Stomach smooth muscle (tissue), 2 donors: ENCODE measurements around the gene FNDC3B.

Experiments
- H3K27ac ChIP-seq: one replicate; pipeline ENCODE4 v1.7.0; 2013; ENCODE audit warnings: mild to moderate bottlenecking, low read length, inconsistent platforms
- H3K27me3 ChIP-seq, 2 donors: one replicate each; pipeline ENCODE4 v1.7.0; 2013; ENCODE audit warnings: low read length in 2 of 2; ENCODE audit not compliant: insufficient read depth in 2 of 2, control insufficient read depth in 1 of 2
- H3K36me3 ChIP-seq, 2 donors: one replicate each; pipeline ENCODE4 v1.7.0; 2013; ENCODE audit warnings: low read length in 2 of 2; ENCODE audit not compliant: control insufficient read depth in 2 of 2, insufficient read depth in 2 of 2
- H3K4me1 ChIP-seq: one replicate; pipeline ENCODE4 v1.7.0; 2013; ENCODE audit warnings: low read length; ENCODE audit not compliant: control insufficient read depth, insufficient read depth
- H3K4me3 ChIP-seq, 2 donors: one replicate each; pipeline ENCODE4 v1.7.0; 2013; ENCODE audit warnings: low read length in 2 of 2
- H3K9ac ChIP-seq, 2 donors: one replicate each; pipeline ENCODE4 v1.7.0; 2013; ENCODE audit warnings: low read length in 2 of 2, mild to moderate bottlenecking in 1 of 2
- H3K9me3 ChIP-seq, 2 donors: one replicate each; pipeline ENCODE4 v1.7.0; 2013; ENCODE audit warnings: low read length in 2 of 2; ENCODE audit not compliant: control insufficient read depth in 2 of 2
- donor health status: healthy.
- donor health status: Pancreatic carcinoma.

The FNDC3B gene

DNA sequence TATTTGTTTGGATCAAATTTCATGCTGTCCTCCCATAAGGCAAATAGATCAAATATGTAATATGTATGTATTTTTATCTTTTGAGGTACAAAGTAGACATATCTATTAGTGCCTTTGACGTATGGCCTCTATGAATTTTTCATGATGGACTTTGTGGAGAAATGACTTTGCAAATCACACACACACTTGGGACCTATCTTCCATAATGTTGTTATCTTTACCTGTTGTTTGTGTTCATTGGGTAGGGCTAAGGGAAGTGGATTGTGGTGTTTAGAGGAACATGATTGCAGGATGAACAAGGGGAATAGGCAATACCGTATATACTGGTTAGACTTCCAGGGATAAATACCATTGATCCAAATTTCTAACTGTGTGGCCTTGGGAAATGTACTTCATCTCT, 266.6 kb downstream of the FNDC3B start:
- no peak overlapping the region for H3K9ac ChIP-seq
- H3K27me3 ChIP-seq, result no peaks in the 10 kb centered on the region
- H3K27ac ChIP-seq, result no peak overlapping the region
- H3K36me3 ChIP-seq, result peaks cover 14 to 18% of the 10 kb centered on the region in 2 donors
- no peaks in the 10 kb centered on the region for H3K9me3 ChIP-seq
- H3K4me1 ChIP-seq, result no peaks in the 10 kb centered on the region
- no peak overlapping the region for H3K4me3 ChIP-seq

DNA sequence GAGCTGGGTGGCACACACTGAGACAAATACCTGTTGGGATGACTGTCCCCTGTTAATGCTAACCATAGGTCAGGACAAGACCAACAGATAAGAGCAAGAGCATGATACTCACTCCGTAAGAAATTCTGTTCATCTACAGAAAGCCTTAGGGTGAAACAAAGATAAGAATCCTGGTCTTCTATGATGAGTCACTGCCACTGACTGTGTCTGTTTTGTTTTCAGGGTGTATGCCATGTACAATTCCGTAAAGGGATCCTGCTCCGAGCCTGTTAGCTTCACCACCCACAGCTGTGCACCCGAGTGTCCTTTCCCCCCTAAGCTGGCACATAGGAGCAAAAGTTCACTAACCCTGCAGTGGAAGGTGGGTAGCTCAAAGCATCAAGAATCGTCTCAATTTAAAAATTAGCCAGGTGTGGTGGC, 267.8 kb downstream of the FNDC3B start:
- H3K4me1 ChIP-seq, result no peaks in the 10 kb centered on the region
- H3K27me3 ChIP-seq, result no peaks in the 10 kb centered on the region
- no peaks in the 10 kb centered on the region for H3K9me3 ChIP-seq
- H3K36me3 ChIP-seq, result peaks cover 17 to 22% of the 10 kb centered on the region in 2 donors
- H3K27ac ChIP-seq, result no peak overlapping the region
- no peak overlapping the region for H3K9ac ChIP-seq
- H3K4me3 ChIP-seq, result no peak overlapping the region

DNA sequence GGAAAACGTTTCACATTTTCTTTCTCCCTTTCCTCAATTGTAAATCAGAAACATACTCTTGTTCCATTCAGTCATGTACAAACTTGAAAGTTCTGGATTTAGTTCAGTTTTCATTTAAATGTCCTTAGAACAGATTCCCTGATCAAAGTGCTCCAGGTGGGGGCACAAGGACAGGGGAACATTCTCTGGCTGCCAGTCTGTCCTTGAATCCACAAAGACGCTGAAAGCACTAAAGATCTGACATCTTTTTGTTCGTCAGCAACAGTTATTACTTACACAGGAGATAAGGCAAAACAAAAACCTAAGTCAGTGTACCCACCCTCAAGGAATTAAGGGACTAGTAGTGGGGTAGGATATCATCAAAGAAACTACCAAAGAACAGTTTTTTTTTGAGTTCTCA, 269.7 kb downstream of the FNDC3B start:
- Histone ChIP-seq H3K27ac (no peak overlapping the region), H3K36me3 (peaks cover 17 to 22% of the 10 kb centered on the region in 2 donors)

DNA sequence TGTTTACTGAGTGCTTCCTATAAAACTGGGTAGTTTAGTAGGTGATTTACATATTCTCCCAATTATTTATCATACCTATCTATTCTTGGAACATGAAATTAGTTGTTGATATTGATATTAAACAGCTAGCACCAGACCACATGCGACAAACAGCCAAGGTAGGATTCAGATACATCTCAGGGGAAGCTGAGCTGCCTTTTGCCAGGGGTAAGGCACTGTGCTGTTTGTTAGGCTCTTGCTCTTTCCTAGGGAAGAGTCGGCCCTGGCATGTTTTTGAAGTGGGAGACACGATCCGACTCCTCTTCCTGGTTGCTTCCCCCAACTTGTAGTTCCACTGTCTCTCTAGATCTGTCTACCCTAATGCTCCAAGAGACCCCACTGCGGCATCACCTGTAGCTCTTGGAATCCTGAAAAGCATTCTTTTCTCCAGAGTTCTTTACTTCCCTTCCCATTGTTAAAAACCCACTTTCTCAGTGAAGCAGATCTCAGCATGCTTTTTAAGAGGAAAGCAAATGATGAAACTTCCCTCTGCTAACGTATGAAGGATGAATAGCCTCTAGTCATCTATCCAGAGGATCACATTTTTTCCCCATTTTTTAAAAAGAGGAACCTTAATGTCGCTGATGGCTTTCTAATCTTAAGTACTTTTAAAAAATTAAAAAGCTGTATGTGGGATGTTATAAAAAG, 270.5 kb downstream of the FNDC3B start:
- Histone ChIP-seq H3K27ac (no peak overlapping the region), H3K4me1 (peaks cover 14% of the 10 kb centered on the region), H3K36me3 (peaks cover 17 to 23% of the 10 kb centered on the region in 2 donors)

More for the DNA sequence above, 269.7 kb downstream of the FNDC3B start:
- Histone ChIP-seq H3K4me1 (peaks cover 9% of the 10 kb centered on the region), H3K4me3 (no peak overlapping the region), H3K9me3 (no peaks in the 10 kb centered on the region), H3K9ac (no peak overlapping the region), H3K27me3 (no peaks in the 10 kb centered on the region)

GRCh38 chr3:172310428-172310760, 271.0 kb downstream of the FNDC3B start:
- Histone ChIP-seq H3K27ac (no peak overlapping the region), H3K4me1 (peaks cover 17% of the 10 kb centered on the region), H3K9me3 (no peaks in the 10 kb centered on the region), H3K4me3 (no peak overlapping the region), H3K27me3 (no peaks in the 10 kb centered on the region), H3K36me3 (peaks cover 17 to 23% of the 10 kb centered on the region in 2 donors), H3K9ac (no peak overlapping the region)

More for the DNA sequence above, 270.5 kb downstream of the FNDC3B start:
- Histone ChIP-seq H3K9me3 (no peaks in the 10 kb centered on the region), H3K9ac (no peak overlapping the region), H3K27me3 (no peaks in the 10 kb centered on the region), H3K4me3 (no peak overlapping the region)

DNA sequence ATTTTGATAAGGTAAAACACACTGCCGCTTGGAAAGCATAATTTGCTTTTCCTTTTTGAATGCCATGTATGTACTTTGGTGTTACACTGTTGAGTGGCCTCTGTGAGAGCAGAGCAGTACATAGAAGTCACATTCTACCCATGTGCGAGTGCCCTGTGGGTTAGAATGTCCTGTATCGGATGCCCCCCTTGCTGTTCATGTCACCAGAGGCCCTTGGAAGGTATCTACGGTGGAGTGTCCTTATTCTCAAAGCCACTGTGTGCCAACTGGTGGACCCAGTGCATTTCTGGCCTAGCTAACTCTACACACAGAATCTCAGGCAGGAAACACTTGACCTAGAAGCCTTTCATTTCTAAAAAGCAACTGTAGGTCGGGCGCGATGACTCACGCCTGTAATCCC, 271.8 kb downstream of the FNDC3B start:
- no peak overlapping the region for H3K4me3 ChIP-seq
- H3K36me3 ChIP-seq, result peaks cover 17 to 23% of the 10 kb centered on the region in 2 donors
- H3K27me3 ChIP-seq, result no peaks in the 10 kb centered on the region
- H3K9me3 ChIP-seq, result no peaks in the 10 kb centered on the region
- H3K4me1 ChIP-seq, result peaks cover 24% of the 10 kb centered on the region
- no peak overlapping the region for H3K9ac ChIP-seq
- no peak overlapping the region for H3K27ac ChIP-seq

- Histone ChIP-seq H3K4me1 (peaks cover 29% of the 10 kb centered on the region), H3K27ac (no peak overlapping the region), H3K36me3 (peaks cover 17 to 23% of the 10 kb centered on the region in 2 donors)
Observed at GRCh38 chr3:172312001-172312400, 272.6 kb downstream of the FNDC3B start.

GRCh38 chr3:172312711-172313110, 273.3 kb downstream of the FNDC3B start:
- H3K9ac ChIP-seq, result no peak overlapping the region
- no peak overlapping the region for H3K27ac ChIP-seq
- no peak overlapping the region for H3K4me3 ChIP-seq
- no peaks in the 10 kb centered on the region for H3K9me3 ChIP-seq
- H3K27me3 ChIP-seq, result no peaks in the 10 kb centered on the region
- peaks cover 10 to 18% of the 10 kb centered on the region in 2 donors for H3K36me3 ChIP-seq
- H3K4me1 ChIP-seq, result peaks cover 30% of the 10 kb centered on the region

More at GRCh38 chr3:172312001-172312400, 272.6 kb downstream of the FNDC3B start:
- H3K4me3 ChIP-seq, result no peak overlapping the region
- no peaks in the 10 kb centered on the region for H3K9me3 ChIP-seq
- no peak overlapping the region for H3K9ac ChIP-seq
- H3K27me3 ChIP-seq, result no peaks in the 10 kb centered on the region

GRCh38 chr3:172313671-172314070, 274.3 kb downstream of the FNDC3B start:
- Histone ChIP-seq H3K36me3 (peaks cover 9 to 18% of the 10 kb centered on the region in 2 donors), H3K27ac (peak overlapping the region; percentile 11), H3K27me3 (no peaks in the 10 kb centered on the region), H3K4me1 (peaks cover 39% of the 10 kb centered on the region), H3K4me3 (no peak overlapping the region), H3K9ac (no peak overlapping the region), H3K9me3 (no peaks in the 10 kb centered on the region)

- H3K27me3 ChIP-seq, result no peaks in the 10 kb centered on the region
- peak overlapping the region; percentile 46 for H3K27ac ChIP-seq
- no peak overlapping the region for H3K9ac ChIP-seq
- peaks cover 48% of the 10 kb centered on the region for H3K4me1 ChIP-seq
- H3K9me3 ChIP-seq, result no peaks in the 10 kb centered on the region
- no peak overlapping the region for H3K4me3 ChIP-seq
- H3K36me3 ChIP-seq, result peaks cover 9 to 15% of the 10 kb centered on the region in 2 donors
Observed at GRCh38 chr3:172314591-172315160, 275.3 kb downstream of the FNDC3B start.
